22Rv1 (cell line): ENCODE data around the gene MPV17.
"Not testable (repeated sequence)": the region's sequence is repeated elsewhere in the genome, so short reads cannot be mapped to it uniquely, and the experiment has no call there.

Experiments
- H3K27ac ChIP-seq: fragments of 450-650 bp; 2 replicates; pipeline ENCODE4 v1.5.1; 2017
- CTCF ChIP-seq: fragments of 450-650 bp; IDR thresholded peaks from 2 replicates; pipeline ENCODE4 v1.5.1; 2017; ENCODE audit warnings: mild to moderate bottlenecking
- ZFX ChIP-seq: fragments of 450-650 bp; IDR thresholded peaks from 2 replicates; pipeline ENCODE4 v1.6.1; 2017; ENCODE audit warnings: antibody characterized with exemption, borderline replicate concordance

Gene MPV17

GRCh38 chr2:27278010-27278409 lies 44.9 kb downstream of the MPV17 start:
- no peak overlapping the region for H3K27ac ChIP-seq
- TF ChIP-seq CTCF (no peak), ZFX (no peak)

- no peak for TF ChIP-seq CTCF
- no peak for TF ChIP-seq ZFX
- H3K27ac ChIP-seq = no peak within 1 kb of the TSS
Measured at GRCh38 chr2:27275211-27276150, 47.4 kb downstream of the MPV17 start, which contains the start of gene DNAJC5G. Gene DNAJC5G (plus strand): TSS chr2:27275433. CDS start chr2:27276729, 1,296 bp downstream.

- not testable (repeated sequence) for H3K27ac ChIP-seq
Measured at GRCh38 chr2:27272537-27273522, 50.1 kb downstream of the MPV17 start.

- H3K27ac ChIP-seq = no peak overlapping the region
- TF ChIP-seq CTCF = no peak
Measured at GRCh38 chr2:27271631-27272340, 51.1 kb downstream of the MPV17 start.

- H3K27ac ChIP-seq = no peak overlapping the region
- TF ChIP-seq CTCF (no peak), ZFX (no peak)
Measured at GRCh38 chr2:27270670-27271069, 52.2 kb downstream of the MPV17 start.

- no peak for TF ChIP-seq ZFX
- TF ChIP-seq CTCF = no peak
- no peak overlapping the region for H3K27ac ChIP-seq
Measured at GRCh38 chr2:27270131-27270530, 52.8 kb downstream of the MPV17 start.

GRCh38 chr2:27268296-27268695 lies 54.6 kb downstream of the MPV17 start:
- H3K27ac ChIP-seq = not testable (repeated sequence)
